ENCODE data around the gene ATP1A4.

DNA sequence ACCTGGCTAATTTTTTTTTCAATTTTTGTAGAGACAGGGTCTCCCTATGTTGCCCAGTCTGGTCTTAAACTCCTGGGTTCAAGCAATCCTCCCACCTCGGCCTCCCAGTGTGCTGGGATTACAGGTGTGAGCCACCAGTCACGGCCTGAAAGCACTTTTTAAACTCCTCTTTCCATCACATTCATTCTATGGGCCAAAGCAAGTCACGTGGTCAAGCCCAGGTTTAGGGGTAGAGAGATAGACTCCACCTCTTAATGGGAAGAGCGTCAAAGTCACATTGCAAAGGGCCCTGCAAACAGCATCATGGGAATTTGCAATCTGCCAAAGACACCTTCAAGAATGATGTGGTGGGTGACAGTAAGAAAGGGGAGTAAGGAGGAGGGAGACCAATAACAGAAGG is 7.1 kb downstream of the ATP1A4 start:
- TF ChIP-seq POLR2A (IDR thresholded peaks at IDR 0.05; ENCODE audit: low read depth, low read length) (no peak), POLR2AphosphoS5 (IDR thresholded peaks at IDR 0.05; ENCODE audit: low read depth, low read length) (no peak), TAF1 (IDR thresholded peaks at IDR 0.05; ENCODE audit: borderline replicate concordance, low read depth, low read length) (no peak)

Measured in GM12892 (cell line).